Measurements from ENCODE around the gene SLIT3. TPM values are rescaled to one million over a fixed set of nuclear protein-coding genes. Genes with fewer than 3 reads are reported as not detected.

The SLIT3 gene
- total RNA-seq, 3 donors from 2014 or later (not counting 1 experiment from before 2014, with no cell fraction given): 0.34 to 0.80 TPM; not detected in 1

- no peak overlapping the region for H3K27ac ChIP-seq (ENCODE audit: low read length)
- H3K4me1 Mint-ChIP-seq: peaks cover 13 to 21% of the 10 kb centered on the region in 2 donors
- no peaks in the 10 kb centered on the region for H3K27me3 ChIP-seq (ENCODE audit: control insufficient read depth, insufficient read depth, low read length)
- H3K36me3 Mint-ChIP-seq: no peaks in the 10 kb centered on the region
- peak overlapping the region; percentile 62 to 81 for H3K27ac Mint-ChIP-seq
- H3K36me3 ChIP-seq (ENCODE audit: control insufficient read depth, insufficient read depth, low read length): no peaks in the 10 kb centered on the region
- H3K4me1 ChIP-seq (ENCODE audit: control insufficient read depth, insufficient read depth, low read length): no peaks in the 10 kb centered on the region
- H3K9me3 ChIP-seq (ENCODE audit: control insufficient read depth, insufficient read depth, low read length): no peaks in the 10 kb centered on the region
- no peaks in the 10 kb centered on the region for H3K9me3 Mint-ChIP-seq
- H3K4me3 ChIP-seq (ENCODE audit: low read length): no peak overlapping the region
- peaks cover 0 to 3% of the 10 kb centered on the region in 2 donors for H3K27me3 Mint-ChIP-seq (ENCODE audit: low read depth in 2 of 2)
- WGBS (ENCODE audit: insufficient coverage): 46% methylated on average over 3 of the region's 5 CpGs
- no peak for TF ChIP-seq CTCF (IDR thresholded peaks at IDR 0.05)
- peak; percentile 76 to 85 (median 78) for ATAC-seq
- peak in 1 of 2 donors; percentile 18 for DNase-seq
- no peak overlapping the region for H3K4me3 Mint-ChIP-seq
- intact Hi-C loops (cut with micrococcal nuclease): no loop called here
These were observed 502.6 kb downstream of the SLIT3 start for GRCh38 chr5:168798065-168799023.

GRCh38 chr5:168796593-168797580 lies 504.1 kb downstream of the SLIT3 start:
- Mint-ChIP-seq H3K9me3 (no peaks in the 10 kb centered on the region), H3K27ac (peak overlapping the region; percentile 62 to 81), H3K27me3 (ENCODE audit: low read depth in 2 of 2) (no peaks in the 10 kb centered on the region), H3K4me1 (peaks cover 13 to 21% of the 10 kb centered on the region in 2 donors), H3K36me3 (no peaks in the 10 kb centered on the region), H3K4me3 (no peak overlapping the region)
- no peak for DNase-seq
- intact Hi-C loops (cut with micrococcal nuclease): no loop called here
- TF ChIP-seq CTCF (IDR thresholded peaks at IDR 0.05): no peak
- H3K36me3 ChIP-seq (ENCODE audit: control insufficient read depth, insufficient read depth, low read length): no peaks in the 10 kb centered on the region
- no peak overlapping the region for H3K27ac ChIP-seq (ENCODE audit: low read length)
- 84% methylated on average over 11 of the region's 12 CpGs for WGBS (ENCODE audit: insufficient coverage)
- no peak overlapping the region for H3K4me3 ChIP-seq (ENCODE audit: low read length)
- no peaks in the 10 kb centered on the region for H3K4me1 ChIP-seq (ENCODE audit: control insufficient read depth, insufficient read depth, low read length)
- H3K27me3 ChIP-seq (ENCODE audit: control insufficient read depth, insufficient read depth, low read length): no peaks in the 10 kb centered on the region
- no peak for ATAC-seq
- no peaks in the 10 kb centered on the region for H3K9me3 ChIP-seq (ENCODE audit: control insufficient read depth, insufficient read depth, low read length)

GRCh38 chr5:168796000-168796399 lies 504.9 kb downstream of the SLIT3 start:
- Histone ChIP-seq H3K4me3 (ENCODE audit: low read length) (no peak overlapping the region), H3K4me1 (ENCODE audit: control insufficient read depth, insufficient read depth, low read length) (no peaks in the 10 kb centered on the region), H3K36me3 (ENCODE audit: control insufficient read depth, insufficient read depth, low read length) (no peaks in the 10 kb centered on the region), H3K9me3 (ENCODE audit: control insufficient read depth, insufficient read depth, low read length) (no peaks in the 10 kb centered on the region), H3K27me3 (ENCODE audit: control insufficient read depth, insufficient read depth, low read length) (no peaks in the 10 kb centered on the region), H3K27ac (ENCODE audit: low read length) (no peak overlapping the region)
- 63% methylated on average over 1 of the region's 4 CpGs for WGBS (ENCODE audit: insufficient coverage)
- H3K4me1 Mint-ChIP-seq: peaks cover 13 to 21% of the 10 kb centered on the region in 2 donors
- no peaks in the 10 kb centered on the region for H3K27me3 Mint-ChIP-seq (ENCODE audit: low read depth in 2 of 2)
- H3K4me3 Mint-ChIP-seq: no peak overlapping the region
- H3K27ac Mint-ChIP-seq: no peak overlapping the region
- H3K9me3 Mint-ChIP-seq: no peaks in the 10 kb centered on the region
- ATAC-seq (no peak), DNase-seq (no peak)
- no peak for TF ChIP-seq CTCF (IDR thresholded peaks at IDR 0.05)
- intact Hi-C loops (cut with micrococcal nuclease): no loop called here
- H3K36me3 Mint-ChIP-seq: no peaks in the 10 kb centered on the region

Data from natural killer cell (primary cell).